HepG2 (cell line): Measurements from ENCODE around the gene NOTCH3.

Source experiments
- EZH2 ChIP-seq: conservative IDR thresholded peaks from 2 replicates; pipeline ENCODE4 v1.6.1; 2012; ENCODE audit warnings: mild to moderate bottlenecking, low read depth, low read length, moderate library complexity
- PHB2 ChIP-seq: fragments of 450-650 bp; IDR thresholded peaks from 2 replicates; pipeline ENCODE4 v1.6.1; 2018; ENCODE audit not compliant: partially characterized antibody
- RAD21 ChIP-seq: fragments of 450-650 bp; formaldehyde crosslinking; IDR thresholded peaks from 2 replicates; pipeline ENCODE4 v1.5.0; 2020; ENCODE audit warnings: mild to moderate bottlenecking
- SIX4 ChIP-seq: sonication (generic); formaldehyde crosslinking; IDR thresholded peaks from 2 replicates; pipeline ENCODE4 v1.4.0; 2020; ENCODE audit warnings: missing genetic modification reagents
- ZZZ3 ChIP-seq: sonication (generic); formaldehyde crosslinking; IDR thresholded peaks from 2 replicates; pipeline ENCODE4 v1.4.0; 2020; ENCODE audit warnings: missing genetic modification reagents, mild to moderate bottlenecking, borderline replicate concordance

DNA sequence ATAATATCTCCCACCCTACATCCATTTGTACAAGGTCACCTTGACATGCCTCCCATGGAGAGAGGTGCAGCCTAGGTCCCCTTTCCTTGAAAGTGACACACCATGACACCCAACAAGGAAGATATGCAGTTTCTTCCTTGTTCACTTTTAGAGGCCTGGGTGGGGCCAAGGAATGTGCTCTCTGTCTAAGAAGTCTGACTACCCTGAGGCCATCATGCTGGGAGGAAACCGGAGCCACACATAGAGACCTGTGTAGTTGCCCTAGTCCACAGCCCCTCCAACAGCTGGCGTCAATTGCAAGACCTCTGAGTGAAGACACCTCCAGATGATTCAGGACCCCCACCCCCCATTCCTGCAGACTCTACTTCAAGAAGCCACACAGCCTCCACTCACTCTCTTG, 82.5 kb downstream of the NOTCH3 start:
- TF ChIP-seq ZZZ3 (CRISPR knock-in tag) (no peak), RAD21 (CRISPR knock-in tag) (no peak), SIX4 (CRISPR knock-in tag) (no peak), EZH2 (no peak), PHB2 (no peak)
